GM19372 (cell line): Measurements from ENCODE around the gene NF1.
"Not testable (repeated sequence)": the region's sequence is repeated elsewhere in the genome, so short reads cannot be mapped to it uniquely, and the experiment has no call there.

Experiments used
- ATAC-seq: cut with Tn5 transposase; IDR thresholded peaks from one replicate; pipeline ENCODE4 v1.9.1; 2021; ENCODE audit warnings: mild to moderate bottlenecking, low read depth, moderate library complexity; ENCODE audit not compliant: unreplicated experiment

The NF1 gene

DNA sequence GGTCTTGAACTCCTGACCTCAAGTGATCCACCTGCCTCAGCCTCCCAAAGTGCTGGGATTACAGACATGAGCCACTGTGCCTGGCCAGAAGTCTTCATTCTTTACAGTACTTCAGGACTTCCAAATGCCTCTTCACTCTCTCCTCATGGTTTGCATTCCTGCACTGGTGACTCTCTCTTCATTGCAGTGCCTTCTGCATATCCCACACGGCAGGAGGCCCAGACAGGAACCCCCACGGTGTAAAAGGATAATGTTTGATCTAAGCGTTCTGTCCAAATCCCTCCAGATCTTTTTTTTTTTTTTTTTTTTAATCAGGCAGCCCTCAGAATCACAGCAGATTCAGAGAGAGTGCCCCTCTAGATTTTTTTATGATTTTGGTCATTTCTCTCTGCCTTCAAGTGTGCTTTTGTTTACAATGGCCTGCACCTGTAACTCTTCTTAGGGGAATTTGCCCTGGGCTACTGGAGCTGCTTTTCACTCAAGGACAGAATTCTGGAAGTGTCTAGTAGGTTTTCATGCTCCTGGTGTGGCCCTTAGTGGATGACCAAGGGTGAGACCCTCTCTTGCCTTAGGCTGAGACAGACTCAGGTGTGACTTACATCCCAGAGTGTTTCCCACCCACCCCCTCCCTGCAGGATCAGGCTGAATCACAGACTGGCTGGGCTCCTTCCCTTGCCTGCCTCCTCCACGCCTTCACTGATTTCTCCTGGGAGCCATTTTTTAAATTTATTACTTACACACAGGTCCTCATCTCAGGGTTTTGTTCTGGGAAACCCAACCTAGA is 19.8 kb upstream of the NF1 start:
- ATAC-seq = no peak

DNA sequence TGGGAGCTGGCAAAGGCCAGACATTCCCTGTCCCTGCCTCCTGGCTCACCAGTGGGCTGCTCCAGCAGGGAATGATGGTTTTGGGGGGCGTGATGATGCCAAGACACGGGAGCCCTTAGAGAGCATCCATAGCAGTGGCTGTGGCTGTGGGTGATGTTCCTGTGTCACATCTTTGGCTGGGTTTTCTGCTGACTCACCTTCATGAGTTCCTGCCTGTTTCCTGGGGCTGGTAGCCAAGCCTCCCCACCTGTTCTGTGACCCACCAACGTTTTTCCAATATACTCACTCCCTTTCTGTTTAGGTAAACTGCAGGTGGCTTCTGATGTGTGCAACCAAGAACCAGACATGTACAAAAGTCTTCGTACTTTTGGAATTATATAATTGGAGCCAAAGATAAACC is 16.5 kb upstream of the NF1 start:
- no peak for ATAC-seq

DNA sequence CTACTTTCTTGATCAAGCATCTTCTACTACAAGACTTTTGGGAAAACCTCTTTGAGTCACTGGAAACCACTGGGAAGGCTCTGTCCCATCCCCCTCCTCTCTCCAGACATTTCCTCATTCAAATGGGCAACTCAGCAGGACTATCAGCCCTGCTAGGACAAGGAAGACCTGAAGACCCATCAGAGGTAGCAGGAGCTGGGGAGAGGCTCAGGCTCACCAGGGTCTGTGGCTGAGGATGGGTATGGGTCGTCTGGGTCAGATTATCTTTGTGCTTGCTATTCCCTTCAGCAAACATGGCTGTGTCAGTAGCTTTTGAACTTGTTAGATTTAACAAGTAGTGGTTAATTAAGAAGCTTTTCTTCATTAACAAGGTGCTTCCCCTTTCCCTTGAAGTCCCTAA is 15.0 kb upstream of the NF1 start:
- ATAC-seq = no peak

DNA sequence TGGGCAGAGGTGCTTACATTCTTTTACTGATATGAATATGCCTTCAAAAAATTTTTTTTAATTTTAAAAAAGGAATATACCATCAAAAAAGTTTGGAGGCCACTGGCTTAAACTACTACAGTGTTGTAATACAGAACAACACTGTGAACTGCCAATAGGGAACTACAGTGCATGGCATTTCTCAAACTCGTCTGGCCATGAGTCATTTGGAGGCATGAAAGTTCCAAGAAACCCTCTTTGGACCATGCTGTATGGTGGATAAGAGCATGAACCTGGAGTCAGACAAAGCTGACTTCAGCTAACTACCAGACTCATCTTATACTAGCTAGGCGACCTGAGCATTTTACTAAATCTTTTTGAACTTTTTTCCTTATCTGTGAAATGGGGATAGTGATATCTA is 9.2 kb upstream of the NF1 start:
- no peak for ATAC-seq

DNA sequence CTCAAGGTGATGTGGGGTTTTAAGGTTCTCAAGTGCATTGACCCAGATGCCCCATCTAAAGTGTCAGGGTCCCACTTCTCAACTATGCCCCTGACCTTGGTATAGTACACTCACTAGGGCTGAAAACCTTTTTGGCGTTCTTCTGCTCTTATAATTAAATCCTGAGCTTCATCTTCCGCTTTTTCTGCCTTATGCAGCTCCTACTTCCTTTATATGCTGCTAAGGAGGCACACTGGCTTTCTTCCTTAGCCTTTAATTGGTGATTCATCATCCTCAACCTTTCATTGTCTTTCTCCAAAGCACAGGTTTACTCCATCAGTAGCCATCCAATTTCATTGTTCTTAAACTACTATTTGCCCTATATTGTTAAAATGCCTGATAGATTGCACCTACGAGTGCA is 5.3 kb upstream of the NF1 start:
- no peak for ATAC-seq

GRCh38 chr17:31090650-31091049 is 4.1 kb upstream of the NF1 start:
- ATAC-seq = not testable (repeated sequence)

- no peak for ATAC-seq
These were observed 2.2 kb upstream of the NF1 start for GRCh38 chr17:31092475-31093064.

GRCh38 chr17:31093866-31094599 is 744 bp upstream of the NF1 start:
- peak; percentile 18 for ATAC-seq

GRCh38 chr17:31095236-31096105 is 694 bp downstream of the NF1 start:
- ATAC-seq = peak; percentile 9

DNA sequence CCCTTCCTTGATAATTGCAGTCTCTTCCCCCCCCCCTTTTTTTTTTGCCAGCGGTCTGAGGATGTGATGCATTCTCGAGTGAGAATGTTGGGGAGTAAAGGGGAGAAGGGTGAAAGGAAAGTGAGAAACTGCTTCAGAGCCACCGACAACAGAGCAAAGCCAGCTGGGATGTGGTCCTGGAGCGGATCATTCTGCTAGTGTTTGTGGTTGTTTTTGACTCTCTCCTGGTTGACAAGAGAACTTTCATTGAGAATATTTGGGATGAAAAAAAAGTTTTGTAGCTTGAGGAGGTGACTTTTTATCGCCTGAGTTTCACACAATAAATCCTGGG is 1.3 kb downstream of the NF1 start:
- ATAC-seq = no peak

GRCh38 chr17:31099016-31099415 is 4.2 kb downstream of the NF1 start:
- no peak for ATAC-seq

- ATAC-seq = no peak
These were observed 6.2 kb downstream of the NF1 start for GRCh38 chr17:31100840-31101459.

DNA sequence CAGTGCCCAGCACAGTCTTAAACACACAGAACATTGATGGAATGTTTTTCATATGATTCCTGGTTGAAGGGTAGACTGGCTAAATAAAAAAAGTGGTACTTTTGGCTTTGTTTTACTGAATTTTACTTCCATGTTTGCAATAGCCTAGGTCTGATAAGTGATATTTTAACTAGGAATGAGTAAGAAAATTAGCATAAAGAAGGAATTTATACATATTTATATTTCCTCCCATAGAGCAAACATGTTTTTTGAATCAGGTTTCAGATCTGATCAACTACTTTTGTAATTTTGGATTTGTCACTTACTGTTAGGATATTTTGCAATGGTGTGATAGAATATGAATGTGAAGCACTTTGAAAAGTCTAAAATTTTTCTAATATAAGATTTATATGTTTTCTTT is 7.2 kb downstream of the NF1 start:
- ATAC-seq = no peak

DNA sequence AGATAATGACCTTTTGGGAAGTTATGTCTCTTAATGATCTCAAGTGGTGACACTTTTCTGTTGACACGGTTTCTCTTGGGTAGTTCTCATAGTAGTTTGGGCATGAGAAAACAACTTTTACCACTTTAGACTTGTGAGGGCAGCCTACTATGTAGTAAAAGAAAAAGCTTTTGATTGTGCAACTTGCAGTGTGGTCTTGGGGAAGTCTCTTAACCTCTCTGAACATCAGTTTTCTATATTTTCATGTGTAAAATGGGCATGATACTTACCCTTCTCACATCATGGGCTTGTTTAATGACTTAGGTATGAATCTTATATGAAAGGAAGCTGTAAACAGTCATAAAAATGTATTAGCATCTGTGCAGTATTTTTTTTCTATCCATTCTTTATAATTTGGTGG is 11.2 kb downstream of the NF1 start:
- ATAC-seq = no peak

GRCh38 chr17:31111183-31111582 is 16.4 kb downstream of the NF1 start:
- ATAC-seq = no peak

DNA sequence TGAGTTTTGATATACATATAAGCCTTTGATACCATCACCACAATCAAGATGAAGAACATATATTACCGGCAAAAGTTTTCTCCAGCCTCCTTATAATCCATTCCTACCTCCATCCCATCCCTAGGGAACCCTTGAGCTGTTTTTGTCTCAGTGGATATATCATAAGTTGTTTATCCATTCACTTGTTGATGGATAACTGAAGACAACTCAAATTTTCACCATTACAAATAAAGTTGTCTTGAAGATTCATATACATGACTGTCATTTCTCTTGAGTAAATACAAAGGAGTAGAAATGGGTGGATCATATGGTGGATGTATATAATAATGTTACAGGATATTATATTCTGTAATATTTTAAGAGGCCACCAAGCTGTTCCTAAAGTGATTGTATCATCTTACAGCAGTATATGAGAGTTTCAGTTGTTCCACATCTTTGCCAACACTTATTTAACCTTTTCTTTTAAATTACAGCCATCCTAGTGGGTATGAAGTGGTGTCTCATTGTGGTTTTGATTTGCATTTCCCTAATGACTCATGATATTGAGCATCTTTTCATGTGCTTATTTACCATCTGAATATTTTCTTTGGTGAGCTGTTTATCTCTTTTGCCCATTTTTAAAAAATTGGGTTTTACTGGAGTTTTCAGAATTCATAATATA is 17.4 kb downstream of the NF1 start:
- ATAC-seq = no peak

GRCh38 chr17:31113368-31113767 is 18.6 kb downstream of the NF1 start:
- not testable (repeated sequence) for ATAC-seq

DNA sequence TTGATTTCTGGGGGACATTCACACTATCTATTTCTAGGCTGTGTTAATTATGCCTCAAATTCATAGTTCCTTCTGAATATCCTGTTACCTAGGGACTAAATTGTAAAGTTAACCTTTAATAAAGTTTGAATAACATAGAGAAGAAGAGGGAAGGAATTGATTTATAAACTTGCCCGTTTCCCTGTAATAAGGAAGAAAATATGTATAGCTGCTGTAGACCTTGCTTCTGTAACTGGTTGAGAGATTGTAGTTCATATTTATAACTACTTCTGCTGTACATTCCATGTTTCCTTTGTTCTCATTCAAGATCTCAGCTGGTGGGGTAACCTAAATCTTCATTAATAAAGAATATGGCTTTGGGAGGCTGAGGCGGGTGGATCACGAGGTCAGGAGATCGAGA is 19.2 kb downstream of the NF1 start:
- no peak for ATAC-seq

DNA sequence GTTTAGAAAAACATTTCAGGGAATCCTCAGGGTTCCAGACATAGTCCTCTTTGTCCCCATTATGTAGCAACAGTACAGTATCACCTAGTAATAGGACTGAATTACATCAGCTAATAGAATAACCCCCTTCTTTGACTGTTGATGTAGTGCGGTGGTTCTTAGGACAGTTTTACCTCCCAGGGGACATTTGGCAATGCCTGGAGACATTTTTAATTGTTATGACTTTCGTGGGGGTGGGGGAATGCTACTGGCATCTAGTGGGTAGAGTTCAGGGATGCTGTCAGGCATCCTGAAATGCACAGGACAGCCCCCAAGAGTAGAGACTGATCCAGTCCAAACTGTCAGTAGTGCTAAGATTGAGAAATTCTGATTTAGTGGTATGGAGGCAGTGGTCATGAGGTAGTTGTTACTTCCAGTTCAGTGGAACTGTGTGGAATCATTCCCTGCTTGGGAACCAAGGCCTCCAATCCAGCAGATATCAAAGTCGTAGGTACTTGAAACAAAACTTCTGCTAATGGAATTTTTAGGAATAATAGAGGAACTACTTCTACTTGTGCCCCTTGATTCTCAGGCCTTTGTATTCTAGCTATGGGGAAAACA is 20.3 kb downstream of the NF1 start:
- no peak for ATAC-seq

DNA sequence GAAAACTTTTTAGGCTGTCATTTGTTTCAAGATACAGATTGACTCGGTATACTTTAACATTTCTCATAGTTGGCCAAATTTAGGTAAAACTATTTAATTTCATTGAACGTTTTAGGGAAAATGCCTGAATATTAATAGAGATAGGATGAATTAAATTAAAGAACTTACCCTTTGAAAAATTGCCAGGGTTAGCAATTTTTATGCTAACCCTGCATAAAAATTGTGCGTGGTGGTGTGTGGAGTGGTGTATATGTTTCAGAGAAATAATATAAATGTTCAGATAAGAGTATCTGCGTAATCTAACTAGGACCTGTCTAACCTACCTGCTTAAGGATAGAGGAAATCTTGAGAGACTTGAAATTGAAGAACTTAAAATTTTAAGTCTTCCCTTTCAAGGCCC is 21.4 kb downstream of the NF1 start:
- ATAC-seq = no peak
